DMS53 treated with DMSO at 0.1 percent for 48 hours (cell line): ENCODE data around the gene TMIGD3.

Experiments
- DNase-seq: peaks from one replicate; lab custom pipeline; 2025; ENCODE audit not compliant: unreplicated experiment; lab: John Stamatoyannopoulos, UW

TMIGD3 gene

GRCh38 chr1:111475701-111476100 is 27.7 kb downstream of the TMIGD3 start:
- no peak for DNase-seq

- DNase-seq = no peak
Measured at GRCh38 chr1:111474521-111474920, 28.9 kb downstream of the TMIGD3 start.

- DNase-seq = no peak
Measured at GRCh38 chr1:111474106-111474505, 29.3 kb downstream of the TMIGD3 start.

DNA sequence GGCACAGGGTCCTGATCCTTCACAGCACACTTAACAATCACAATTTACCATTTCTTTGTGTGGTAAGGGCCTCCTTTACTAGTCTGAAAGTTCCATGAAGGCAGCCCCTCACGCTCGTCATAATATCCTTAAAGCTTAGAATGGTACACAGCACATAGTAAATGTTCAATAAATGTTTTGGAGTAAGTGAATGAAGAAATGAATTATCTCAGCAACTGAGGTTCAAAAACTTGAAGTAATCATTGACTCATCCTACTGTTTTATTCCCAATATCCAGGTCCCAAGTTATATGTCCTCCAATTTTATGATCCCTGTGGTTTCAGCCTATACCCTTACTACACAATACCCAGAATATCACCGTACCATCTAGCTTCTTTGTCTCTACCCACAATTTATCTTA is 31.9 kb downstream of the TMIGD3 start:
- no peak for DNase-seq

DNA sequence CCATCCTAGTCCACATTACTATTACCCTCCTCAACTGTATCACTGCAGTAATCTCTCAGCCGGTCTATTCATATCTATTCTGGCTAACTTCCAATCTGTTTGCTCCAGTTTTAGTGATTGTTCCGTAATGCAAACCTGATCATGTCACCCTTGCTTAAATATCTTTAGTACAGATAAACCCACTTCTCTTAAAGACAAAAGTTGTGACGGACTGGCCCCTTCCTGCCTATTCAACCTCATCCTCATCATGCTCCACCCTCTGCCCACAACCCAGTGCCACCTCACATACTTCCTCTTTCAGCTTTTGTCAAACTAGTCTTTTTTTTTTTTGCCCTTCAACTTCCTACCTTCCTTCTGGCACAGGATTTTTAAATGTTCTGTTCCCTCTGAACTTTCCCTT is 32.4 kb downstream of the TMIGD3 start:
- DNase-seq = no peak

DNA sequence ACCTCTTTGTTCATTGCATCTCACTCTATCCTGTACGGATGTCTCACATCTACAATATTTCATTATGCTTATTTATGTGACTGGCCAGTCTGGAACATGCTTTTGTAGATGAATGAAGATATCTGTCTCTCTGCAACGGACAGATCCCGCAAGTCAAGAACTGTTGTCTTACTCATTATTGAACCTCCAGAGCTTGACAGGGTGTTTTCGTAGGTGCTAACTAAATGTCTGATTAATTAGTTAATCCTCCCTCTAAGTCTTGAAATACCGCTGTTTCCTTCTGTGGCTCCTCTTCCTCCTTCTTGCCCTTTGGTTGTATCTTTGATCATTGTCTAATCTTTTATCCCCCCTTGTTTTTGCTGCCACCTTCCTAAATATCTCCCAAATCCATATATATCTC is 32.8 kb downstream of the TMIGD3 start:
- DNase-seq = no peak

DNA sequence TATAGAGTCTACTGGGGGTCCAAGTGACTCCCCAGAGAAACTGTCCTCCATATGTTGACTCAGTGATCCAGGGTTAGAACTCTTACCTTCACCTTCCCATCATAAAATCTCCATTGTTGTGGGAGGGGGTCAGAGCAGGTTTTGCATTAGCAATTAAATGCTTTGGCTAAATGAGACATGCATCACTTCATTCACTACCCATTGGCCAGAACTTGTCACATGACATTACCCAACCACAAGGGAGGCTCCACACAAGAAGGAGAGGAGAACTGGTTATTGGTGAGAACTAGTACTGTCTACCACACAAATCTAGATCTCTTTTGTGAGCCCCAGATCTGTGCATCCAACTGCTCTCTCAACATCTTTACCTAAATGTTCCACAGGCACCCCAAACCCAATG is 33.9 kb downstream of the TMIGD3 start:
- no peak for DNase-seq

DNA sequence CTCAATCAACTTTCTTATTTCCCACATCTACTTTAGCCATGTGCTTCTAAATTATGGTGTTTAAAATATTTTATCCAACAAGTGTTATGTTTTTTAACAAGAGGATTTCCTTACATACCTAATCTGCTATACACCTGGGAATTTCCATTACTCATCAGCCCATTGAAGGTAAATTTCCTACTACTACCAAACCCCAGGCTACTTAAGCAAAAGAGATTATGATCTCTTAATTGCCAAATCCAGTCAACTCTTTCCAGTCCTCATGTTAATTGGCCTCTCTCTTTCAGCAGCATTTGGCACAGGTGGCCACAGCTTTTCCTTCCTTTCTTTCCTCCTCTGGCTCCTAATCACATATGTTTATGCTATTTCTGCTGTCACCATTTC is 34.7 kb downstream of the TMIGD3 start:
- no peak for DNase-seq

DNA sequence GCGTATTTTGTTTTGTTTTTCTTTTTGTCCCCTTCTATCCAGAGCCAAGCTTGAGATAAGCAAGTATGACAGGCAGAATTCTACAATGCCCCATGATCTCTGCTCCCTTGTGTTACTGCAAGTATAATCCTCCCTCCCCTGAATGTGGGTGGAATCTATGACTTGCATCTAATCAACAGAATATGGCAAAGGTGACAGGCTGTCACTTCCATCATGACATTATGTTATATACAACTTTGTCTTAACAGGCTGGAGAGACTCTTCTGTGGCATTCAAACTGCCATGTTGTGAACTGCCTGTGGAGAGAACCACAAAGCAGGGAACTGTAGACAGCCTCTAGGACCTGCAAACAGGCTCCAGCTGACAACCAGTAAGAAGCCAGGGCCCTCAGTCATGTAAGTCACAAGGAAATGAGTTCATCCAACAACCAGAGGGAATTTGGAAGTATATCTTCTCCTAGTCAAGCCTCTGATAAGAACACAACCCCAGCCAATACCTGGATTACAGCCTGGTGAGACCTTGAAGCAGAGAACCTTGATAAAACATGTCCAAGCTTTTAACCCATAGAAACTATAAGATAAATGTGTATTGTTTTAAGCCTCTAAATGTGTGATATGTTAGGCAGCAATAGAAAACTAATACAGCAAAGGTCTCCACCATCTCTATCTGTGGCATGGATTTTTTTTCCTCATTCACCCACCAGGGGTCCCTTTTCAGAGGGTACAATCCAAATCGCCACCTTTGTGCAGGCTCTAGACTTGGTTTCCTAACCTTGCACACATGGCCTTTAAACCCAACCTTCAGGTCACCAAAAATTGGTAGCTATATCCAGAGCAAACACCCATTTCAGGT is 35.3 kb downstream of the TMIGD3 start:
- no peak for DNase-seq

- no peak for DNase-seq
Measured at GRCh38 chr1:111466480-111466879, 37.0 kb downstream of the TMIGD3 start.

DNA sequence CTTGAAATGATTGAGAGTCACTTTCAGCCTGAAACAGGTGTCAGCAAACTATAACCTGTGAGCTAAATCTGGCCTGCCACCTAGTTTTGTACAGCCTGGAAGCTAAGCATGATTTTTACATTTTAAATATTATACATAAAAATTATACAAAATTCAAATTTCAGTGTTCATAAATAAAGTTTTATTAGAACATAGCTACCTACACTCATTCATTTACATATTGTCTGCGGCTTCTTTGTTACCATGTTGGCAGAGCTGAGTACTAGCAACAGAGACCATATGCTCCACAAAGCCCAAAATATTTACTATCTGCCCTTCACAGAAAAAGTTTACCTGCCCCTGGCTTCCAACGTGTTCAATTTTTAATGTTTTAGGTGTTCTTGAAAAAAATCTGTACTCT is 37.7 kb downstream of the TMIGD3 start:
- no peak for DNase-seq

DNA sequence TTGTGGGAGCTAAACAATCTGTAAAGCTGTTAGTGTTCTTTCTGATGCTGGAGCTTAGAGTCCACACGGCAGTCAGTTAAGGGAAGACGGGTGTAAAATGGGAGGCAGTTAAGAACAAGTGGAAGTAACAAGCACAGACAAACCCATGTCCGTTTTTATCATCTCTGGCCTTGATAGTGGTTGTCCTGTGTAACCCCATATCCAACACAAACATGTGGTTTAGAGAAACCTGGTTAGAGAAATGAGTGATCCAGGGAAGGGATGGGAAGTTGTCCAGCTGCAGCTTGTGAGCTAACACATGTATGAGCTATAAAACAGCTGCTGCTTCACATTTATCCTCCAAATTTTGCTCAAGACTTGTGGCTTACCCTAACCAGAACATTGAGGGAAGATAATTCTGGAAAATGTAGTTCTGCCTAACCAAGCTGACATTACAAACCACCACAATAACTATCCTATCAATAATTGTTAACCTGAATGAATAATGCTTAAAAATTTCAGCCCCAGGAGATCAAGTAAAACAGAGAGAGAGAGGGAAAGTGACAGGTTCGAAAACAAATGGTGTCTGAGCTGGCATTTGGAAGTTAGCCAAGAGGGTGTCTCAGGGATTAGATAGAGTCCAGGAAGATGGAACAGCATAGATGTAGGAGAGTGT is 40.3 kb downstream of the TMIGD3 start:
- DNase-seq = no peak

- DNase-seq = no peak
Measured at GRCh38 chr1:111462370-111463028, 40.9 kb downstream of the TMIGD3 start.

DNA sequence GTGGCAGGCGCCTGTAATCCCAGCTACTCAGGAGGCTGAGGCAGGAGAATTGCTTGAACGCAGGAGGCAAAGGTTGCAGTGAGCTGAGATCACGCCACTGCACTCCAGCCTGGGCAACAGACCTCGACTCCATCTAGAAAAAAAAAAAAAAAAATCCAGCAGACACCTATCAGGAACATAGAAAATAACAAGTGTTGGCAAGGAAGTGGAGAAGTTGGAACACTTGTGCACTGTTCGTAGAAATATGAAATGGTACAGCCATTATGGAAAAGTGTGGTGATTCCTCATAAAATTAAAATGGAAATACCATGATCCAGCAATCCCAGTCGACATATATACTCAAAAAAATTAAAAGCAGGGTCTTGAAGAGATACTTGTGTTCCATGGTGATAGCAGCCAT is 41.7 kb downstream of the TMIGD3 start:
- no peak for DNase-seq

DNA sequence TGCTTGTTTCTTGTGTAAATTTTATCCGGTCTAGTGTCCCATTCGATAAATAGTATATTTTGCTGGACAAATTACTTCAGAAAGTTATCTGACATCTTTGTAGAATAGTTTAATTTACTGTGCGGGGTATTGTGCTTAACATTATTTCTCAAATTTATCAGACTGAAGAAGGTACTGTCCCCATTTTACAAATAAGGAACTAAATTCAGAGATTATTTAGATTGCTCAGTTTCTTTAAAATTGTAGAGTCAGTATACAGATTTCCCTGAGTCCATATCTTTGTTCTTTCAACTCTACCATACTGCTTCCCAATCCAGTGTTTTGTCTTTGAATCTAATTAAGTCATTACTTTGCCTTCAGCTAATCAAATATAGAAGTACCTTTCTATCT is 47.8 kb downstream of the TMIGD3 start:
- DNase-seq = no peak

- no peak for DNase-seq
Measured at GRCh38 chr1:111454859-111455641, 48.4 kb downstream of the TMIGD3 start.

DNA sequence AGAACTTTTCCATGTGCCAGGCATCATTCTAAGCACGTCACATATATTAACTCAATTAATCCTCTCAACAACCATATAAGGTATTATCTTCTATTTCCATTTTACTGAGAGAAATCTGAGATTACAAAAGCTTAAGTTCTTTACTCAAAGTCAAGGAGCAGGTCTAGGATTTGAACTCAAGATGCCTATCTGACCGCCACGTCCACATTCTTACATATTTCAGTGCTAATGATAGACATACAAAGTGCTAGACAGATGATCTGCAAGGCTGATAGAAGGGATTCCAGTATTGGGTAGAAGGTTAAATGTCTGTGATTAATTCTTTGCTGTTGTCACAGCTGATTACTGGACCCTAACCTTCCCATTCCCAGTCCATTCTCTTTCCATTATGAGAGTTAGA is 49.7 kb downstream of the TMIGD3 start:
- DNase-seq = no peak

- no peak for DNase-seq
Measured at GRCh38 chr1:111452581-111452980, 50.9 kb downstream of the TMIGD3 start.

GRCh38 chr1:111450185-111450584 is 53.2 kb downstream of the TMIGD3 start:
- no peak for DNase-seq

DNA sequence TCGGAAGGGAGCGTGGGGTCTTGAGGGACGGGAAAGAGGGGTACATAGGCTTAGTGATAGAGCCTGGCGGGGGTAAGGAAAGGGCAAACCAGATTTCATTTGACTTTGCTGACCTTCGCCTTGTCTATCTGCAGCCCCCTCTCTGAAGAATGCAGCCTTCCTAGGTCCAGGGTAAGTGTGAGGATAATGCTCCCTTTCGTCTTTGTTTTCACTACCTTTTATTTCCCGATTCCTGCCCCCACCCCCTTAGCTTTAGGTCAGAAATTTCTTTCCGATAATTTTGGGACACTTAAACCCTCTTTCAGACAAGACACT is 53.8 kb downstream of the TMIGD3 start:
- no peak for DNase-seq

DNA sequence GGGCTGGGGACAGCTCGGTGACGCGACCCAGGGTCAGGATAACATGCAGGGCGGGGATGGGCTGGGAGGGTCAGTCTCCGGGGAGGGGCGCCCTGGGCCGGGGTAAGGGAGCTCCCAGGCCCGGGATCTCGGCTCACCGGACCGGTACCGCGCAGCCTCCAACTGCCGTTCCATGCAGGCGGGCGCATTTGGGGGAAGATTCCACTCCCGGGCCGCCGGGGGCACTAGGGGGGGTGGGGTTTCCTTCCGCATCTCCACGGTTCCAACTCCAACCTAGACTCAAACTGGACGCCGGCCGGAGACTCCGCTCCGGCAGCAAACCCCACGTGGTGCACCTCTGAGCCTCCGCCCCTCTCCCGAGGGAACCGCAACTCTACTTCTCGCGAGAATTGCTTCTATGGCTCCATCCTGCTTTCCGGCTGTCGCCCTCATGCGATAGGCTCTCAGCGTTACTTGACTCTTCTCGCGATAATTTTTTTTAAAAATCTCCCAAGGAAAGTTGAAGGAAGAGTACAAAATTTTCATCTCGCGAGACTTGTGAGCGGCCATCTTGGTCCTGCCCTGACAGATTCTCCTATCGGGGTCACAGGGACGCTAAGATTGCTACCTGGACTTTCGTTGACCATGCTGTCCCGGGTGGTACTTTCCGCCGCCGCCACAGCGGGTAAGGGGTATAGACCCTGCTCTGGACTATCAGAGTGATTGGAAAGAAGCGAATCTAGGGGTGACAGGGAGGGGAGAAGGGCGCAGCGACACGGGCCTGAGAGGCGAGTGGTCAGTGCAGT is 54.3 kb downstream of the TMIGD3 start, which contains the start of the genes ATP5PB and WDR77:
ATP5PB (plus strand) TSS at position 547 of the 785 bp plus-strand sequence; CDS start at position 625, 78 bp downstream.
WDR77 (minus strand) TSS at position 339 of the 785 bp plus-strand sequence; CDS start at position 252, 87 bp downstream.
- DNase-seq = peak; percentile 99
